D341Med (cell line): ENCODE results near the gene ACSBG1.

Experiments used
- DNase-seq: peaks from one replicate; pipeline ENCODE4 v3.0.0; 2012; ENCODE audit warnings: low spot score

The ACSBG1 gene

GRCh38 chr15:78234515-78235040 lies at the start of gene ACSBG1:
Gene ACSBG1 (minus strand): TSS chr15:78234565. CDS start chr15:78234501, 64 bp downstream.
- no peak for DNase-seq

GRCh38 chr15:78282324-78282723 lies 48.0 kb upstream of the ACSBG1 start:
- DNase-seq: no peak

- DNase-seq: no peak
Measured at GRCh38 chr15:78280319-78281072, 46.1 kb upstream of the ACSBG1 start.

- no peak for DNase-seq
Measured at GRCh38 chr15:78276064-78276943, 41.9 kb upstream of the ACSBG1 start.

- DNase-seq: no peak
Measured at GRCh38 chr15:78274994-78275393, 40.6 kb upstream of the ACSBG1 start.

GRCh38 chr15:78272776-78273175 lies 38.4 kb upstream of the ACSBG1 start:
- DNase-seq: no peak

- DNase-seq: no peak
Measured at GRCh38 chr15:78272316-78272715, 38.0 kb upstream of the ACSBG1 start.

GRCh38 chr15:78266806-78267205 lies 32.4 kb upstream of the ACSBG1 start:
- no peak for DNase-seq

GRCh38 chr15:78266229-78266628 lies 31.9 kb upstream of the ACSBG1 start:
- DNase-seq: no peak

GRCh38 chr15:78265752-78266224 lies 31.4 kb upstream of the ACSBG1 start:
- DNase-seq: no peak

GRCh38 chr15:78265137-78265460 lies 30.7 kb upstream of the ACSBG1 start:
- no peak for DNase-seq

- DNase-seq: no peak
Measured at GRCh38 chr15:78264304-78265136, 30.2 kb upstream of the ACSBG1 start, which contains the start of gene DNAJA4. Gene DNAJA4 (plus strand): TSS chr15:78264562. CDS start chr15:78264764, 202 bp downstream.

GRCh38 chr15:78263907-78264303 lies 29.5 kb upstream of the ACSBG1 start:
- DNase-seq: no peak

GRCh38 chr15:78263351-78263781 lies 29.0 kb upstream of the ACSBG1 start:
- DNase-seq: no peak

GRCh38 chr15:78261062-78261461 lies 26.7 kb upstream of the ACSBG1 start:
- DNase-seq: no peak

GRCh38 chr15:78260489-78260888 lies 26.1 kb upstream of the ACSBG1 start:
- no peak for DNase-seq

GRCh38 chr15:78259232-78259631 lies 24.9 kb upstream of the ACSBG1 start:
- no peak for DNase-seq

GRCh38 chr15:78257681-78258080 lies 23.3 kb upstream of the ACSBG1 start:
- DNase-seq: no peak

- DNase-seq: no peak
Measured at GRCh38 chr15:78256044-78256437, 21.7 kb upstream of the ACSBG1 start.

- no peak for DNase-seq
Measured at GRCh38 chr15:78255421-78256043, 21.2 kb upstream of the ACSBG1 start.

- DNase-seq: no peak
Measured at GRCh38 chr15:78251136-78251535, 16.8 kb upstream of the ACSBG1 start.
